ENCODE measurements around the gene EFNA1.

- no peak for TF ChIP-seq CTCF (conservative IDR thresholded peaks at IDR 0.05; ENCODE audit: low read depth, low read length)
- no peak for TF ChIP-seq EZH2 (IDR thresholded peaks at IDR 0.05; ENCODE audit: low read length, unreplicated experiment)
- TF ChIP-seq EZH2phosphoT487 (IDR thresholded peaks at IDR 0.05; ENCODE audit: borderline replicate concordance, low read length): no peak
Observed at GRCh38 chr1:155170101-155170785, 42.6 kb downstream of the EFNA1 start.

All from PC-3 (cell line).